ENCODE data around the gene ZBTB1.

- no peak for TF ChIP-seq POLR2A (IDR thresholded peaks at IDR 0.05)
- no peak for TF ChIP-seq CTCF (IDR thresholded peaks at IDR 0.05)
Observed at GRCh38 chr14:64465831-64466554, 38.6 kb upstream of the ZBTB1 start.

All from testis (tissue), 2 donors.